GM12875 (cell line): ENCODE data around the gene COL24A1.
"Not testable (repeated sequence)": the region's sequence is repeated elsewhere in the genome, so short reads cannot be mapped to it uniquely, and the experiment has no call there.

Experiments used
- H3K4me3 ChIP-seq: one replicate; pipeline ENCODE4 v1.5.1; 2011; ENCODE audit warnings: low read depth, low read length, control low read depth
- CTCF ChIP-seq: IDR thresholded peaks from 2 replicates; pipeline ENCODE4 v1.5.1; 2011; ENCODE audit warnings: low read depth, mild to moderate bottlenecking, control low read depth, inconsistent platforms, low read length, moderate library complexity, borderline replicate concordance; ENCODE audit not compliant: insufficient read depth

The COL24A1 gene

GRCh38 chr1:86085741-86086409 is 70.7 kb downstream of the COL24A1 start:
- no peak overlapping the region for H3K4me3 ChIP-seq
- TF ChIP-seq CTCF: no peak

- no peak overlapping the region for H3K4me3 ChIP-seq
- no peak for TF ChIP-seq CTCF
Measured at GRCh38 chr1:86084998-86085397, 71.6 kb downstream of the COL24A1 start.

GRCh38 chr1:86082183-86082582 is 74.4 kb downstream of the COL24A1 start:
- H3K4me3 ChIP-seq: no peak overlapping the region
- TF ChIP-seq CTCF: peak; percentile 26; the same call in 1 of the 2 replicates

GRCh38 chr1:86072474-86072873 is 84.1 kb downstream of the COL24A1 start:
- not testable (repeated sequence) for H3K4me3 ChIP-seq

GRCh38 chr1:86071870-86072269 is 84.7 kb downstream of the COL24A1 start:
- not testable (repeated sequence) for H3K4me3 ChIP-seq

GRCh38 chr1:86069757-86070145 is 86.8 kb downstream of the COL24A1 start:
- TF ChIP-seq CTCF: no peak
- H3K4me3 ChIP-seq: no peak overlapping the region

- TF ChIP-seq CTCF: no peak
- H3K4me3 ChIP-seq: no peak overlapping the region
Measured at GRCh38 chr1:86068841-86069756, 87.5 kb downstream of the COL24A1 start.

- H3K4me3 ChIP-seq: no peak overlapping the region
- TF ChIP-seq CTCF: no peak
Measured at GRCh38 chr1:86068271-86068721, 88.3 kb downstream of the COL24A1 start.
